ENCODE results near the gene ZNF521.

The ZNF521 gene

GRCh38 chr18:25250474-25250851 lies 101.5 kb downstream of the ZNF521 start:
- no peak for DNase-seq (ENCODE audit: low read depth in 2 of 2)

- no peak for DNase-seq (ENCODE audit: low read depth in 2 of 2)
These were observed 103.2 kb downstream of the ZNF521 start for GRCh38 chr18:25248755-25249154.

GRCh38 chr18:25247725-25248124 lies 104.2 kb downstream of the ZNF521 start:
- DNase-seq (ENCODE audit: low read depth in 2 of 2), result no peak

GRCh38 chr18:25244924-25245698 lies 106.9 kb downstream of the ZNF521 start:
- DNase-seq (ENCODE audit: low read depth in 2 of 2), result no peak

- no peak for DNase-seq (ENCODE audit: low read depth in 2 of 2)
These were observed 107.8 kb downstream of the ZNF521 start for GRCh38 chr18:25244170-25244569.

GRCh38 chr18:25243754-25244153 lies 108.2 kb downstream of the ZNF521 start:
- DNase-seq (ENCODE audit: low read depth in 2 of 2), result no peak

- DNase-seq (ENCODE audit: low read depth in 2 of 2), result no peak
These were observed 108.7 kb downstream of the ZNF521 start for GRCh38 chr18:25243257-25243656.

GRCh38 chr18:25240420-25240770 lies 111.6 kb downstream of the ZNF521 start:
- DNase-seq (ENCODE audit: low read depth in 2 of 2), result no peak

GRCh38 chr18:25239581-25240419 lies 112.2 kb downstream of the ZNF521 start:
- DNase-seq (ENCODE audit: low read depth in 2 of 2), result no peak

- DNase-seq (ENCODE audit: low read depth in 2 of 2), result no peak
These were observed 112.8 kb downstream of the ZNF521 start for GRCh38 chr18:25239151-25239550.

- DNase-seq (ENCODE audit: low read depth in 2 of 2), result no peak
These were observed 114.2 kb downstream of the ZNF521 start for GRCh38 chr18:25237571-25238267.

GRCh38 chr18:25236736-25237135 lies 115.2 kb downstream of the ZNF521 start:
- no peak for DNase-seq (ENCODE audit: low read depth in 2 of 2)

GRCh38 chr18:25235401-25236042 lies 116.4 kb downstream of the ZNF521 start:
- DNase-seq (ENCODE audit: low read depth in 2 of 2), result no peak

GRCh38 chr18:25234740-25235345 lies 117.1 kb downstream of the ZNF521 start:
- no peak for DNase-seq (ENCODE audit: low read depth in 2 of 2)

- DNase-seq (ENCODE audit: low read depth in 2 of 2), result no peak
These were observed 117.7 kb downstream of the ZNF521 start for GRCh38 chr18:25234322-25234639.

GRCh38 chr18:25233528-25234321 lies 118.2 kb downstream of the ZNF521 start:
- DNase-seq (ENCODE audit: low read depth in 2 of 2), result no peak

GRCh38 chr18:25231327-25231691 lies 120.7 kb downstream of the ZNF521 start:
- DNase-seq (ENCODE audit: low read depth in 2 of 2), result no peak

- DNase-seq (ENCODE audit: low read depth in 2 of 2), result no peak
These were observed 121.2 kb downstream of the ZNF521 start for GRCh38 chr18:25230658-25231326.

- DNase-seq (ENCODE audit: low read depth in 2 of 2), result no peak
These were observed 122.0 kb downstream of the ZNF521 start for GRCh38 chr18:25229920-25230319.

- DNase-seq (ENCODE audit: low read depth in 2 of 2), result no peak
These were observed 122.9 kb downstream of the ZNF521 start for GRCh38 chr18:25229081-25229480.

All from stimulated activated CD4-positive, alpha-beta T cell treated with anti-CD3 and anti-CD28 coated beads, Interleukin-12 subunit alpha, Interleukin-12 subunit beta, amount 100 ng/mL, for 24 hours (primary cell).